DMS153 (cell line): ENCODE data around the gene UFM1.
"Not testable (repeated sequence)": the region's sequence is repeated elsewhere in the genome, so short reads cannot be mapped to it uniquely, and the experiment has no call there.

Source experiments
- DNase-seq: peaks from one replicate; lab custom pipeline; 2025; lab: John Stamatoyannopoulos, UW

The UFM1 gene

DNA sequence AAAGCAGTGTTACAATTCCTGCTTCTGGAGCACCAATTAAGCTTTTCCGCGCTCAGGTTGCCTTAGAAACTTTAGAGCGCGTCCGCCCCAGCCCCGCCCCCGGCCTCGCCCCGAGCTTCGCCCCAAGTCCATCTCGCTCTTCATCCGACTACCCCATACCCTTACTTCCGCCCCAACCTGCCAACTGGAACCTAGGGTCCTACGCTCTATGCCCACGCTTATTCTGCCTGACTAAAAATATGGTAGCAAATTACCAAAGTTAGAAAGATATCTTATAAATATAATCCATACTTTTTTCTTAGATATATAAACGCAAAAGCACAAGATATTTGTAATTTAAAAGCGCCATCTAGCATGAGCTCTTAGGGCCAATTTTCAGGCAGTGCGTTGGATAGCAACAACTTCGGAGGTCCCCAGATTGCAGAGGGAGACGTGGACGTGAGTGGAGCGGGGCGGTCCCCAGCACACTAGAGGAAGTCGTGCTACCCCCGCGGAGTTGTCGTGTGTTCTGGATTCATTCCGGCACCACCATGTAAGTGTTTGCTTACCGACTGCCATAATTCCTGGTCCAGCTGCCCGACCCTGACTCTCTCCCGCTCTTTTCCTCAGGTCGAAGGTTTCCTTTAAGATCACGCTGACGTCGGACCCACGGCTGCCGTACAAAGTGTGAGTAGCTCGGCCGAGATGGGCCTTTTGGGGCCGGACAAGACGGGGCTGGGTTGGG is at the start of gene UFM1:
Gene UFM1 (plus strand): TSS at position 462 of the 724 bp plus-strand sequence. CDS start 69 bp downstream, at position 531.
- peak; percentile 92 for DNase-seq

DNA sequence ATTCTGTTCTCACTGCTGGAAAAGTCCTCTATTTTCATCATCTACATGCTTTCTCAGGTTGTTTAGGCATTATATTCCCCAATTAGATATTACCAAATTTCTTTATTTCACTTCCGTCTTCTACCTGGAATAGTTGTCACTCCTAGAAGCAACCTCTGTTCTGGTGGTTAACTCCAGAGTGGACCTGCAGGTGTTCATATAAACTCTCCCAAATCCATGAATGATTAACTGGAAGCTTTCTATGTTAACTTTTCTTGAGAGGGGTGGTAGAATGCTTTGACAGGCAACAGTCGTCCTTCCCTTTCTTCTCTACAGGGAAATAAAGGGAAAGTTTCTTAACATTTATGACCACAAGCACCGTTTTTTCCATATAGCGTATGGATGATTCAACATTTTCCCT is 48.4 kb upstream of the UFM1 start:
- no peak for DNase-seq

DNA sequence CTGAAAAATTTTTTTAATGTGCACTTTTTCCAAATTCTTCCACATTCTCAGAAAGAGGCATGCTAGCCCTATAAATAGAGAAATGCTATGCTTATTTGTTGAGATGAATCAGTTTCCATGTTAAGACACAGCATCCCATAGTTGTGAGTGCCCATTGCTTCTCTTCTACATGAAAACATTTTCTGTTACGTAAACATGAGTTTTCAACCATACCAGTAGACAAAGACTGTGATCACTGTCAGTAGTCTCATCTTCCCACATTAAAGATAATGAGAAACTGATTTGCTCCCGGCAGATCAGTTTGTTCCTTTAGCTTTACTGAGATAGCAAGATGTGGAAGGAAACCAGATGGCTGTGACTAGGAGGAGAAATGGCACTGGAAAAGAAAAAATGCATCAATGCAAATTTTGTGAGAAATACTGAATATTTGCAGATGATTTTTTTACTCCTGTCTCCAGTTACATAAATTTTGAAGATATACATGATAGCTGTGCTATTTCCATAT is 45.8 kb upstream of the UFM1 start:
- DNase-seq, result no peak

DNA sequence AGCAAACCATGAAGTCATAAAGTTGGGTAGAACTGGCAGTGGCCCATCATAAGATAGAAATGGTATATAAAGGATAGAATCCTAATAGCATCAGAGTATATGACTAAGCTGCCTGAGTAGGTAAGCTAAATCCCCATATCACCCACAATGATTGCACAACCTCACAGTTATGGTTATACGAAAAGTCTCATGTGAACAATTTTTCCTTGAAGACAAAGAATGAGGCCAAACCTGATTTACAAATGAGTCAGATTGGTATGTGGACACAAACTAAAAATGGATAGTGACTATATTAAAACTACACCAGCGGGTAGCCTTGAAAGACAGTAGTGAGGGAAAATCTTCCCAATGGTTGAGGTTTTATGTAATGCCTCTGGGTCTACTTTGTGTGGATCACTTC is 40.9 kb upstream of the UFM1 start:
- no peak for DNase-seq

DNA sequence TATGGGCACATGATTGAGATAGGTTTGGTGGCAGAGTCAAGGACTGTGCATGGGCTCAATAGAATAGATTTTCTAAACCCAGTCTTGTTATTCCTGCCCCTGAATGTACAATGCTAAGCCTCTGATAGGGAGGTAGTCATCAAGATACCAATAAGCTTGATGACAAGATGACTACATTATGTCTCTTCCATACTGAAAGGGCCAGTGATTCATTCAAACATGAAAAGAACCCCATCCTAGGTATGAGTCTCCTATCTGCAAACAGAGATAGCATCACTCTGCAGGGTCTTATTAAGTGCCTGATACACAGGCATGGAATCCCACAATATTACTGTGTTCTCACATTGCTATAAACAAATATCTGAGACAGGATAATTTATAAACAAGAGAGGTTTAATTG is 40.3 kb upstream of the UFM1 start:
- no peak for DNase-seq

DNA sequence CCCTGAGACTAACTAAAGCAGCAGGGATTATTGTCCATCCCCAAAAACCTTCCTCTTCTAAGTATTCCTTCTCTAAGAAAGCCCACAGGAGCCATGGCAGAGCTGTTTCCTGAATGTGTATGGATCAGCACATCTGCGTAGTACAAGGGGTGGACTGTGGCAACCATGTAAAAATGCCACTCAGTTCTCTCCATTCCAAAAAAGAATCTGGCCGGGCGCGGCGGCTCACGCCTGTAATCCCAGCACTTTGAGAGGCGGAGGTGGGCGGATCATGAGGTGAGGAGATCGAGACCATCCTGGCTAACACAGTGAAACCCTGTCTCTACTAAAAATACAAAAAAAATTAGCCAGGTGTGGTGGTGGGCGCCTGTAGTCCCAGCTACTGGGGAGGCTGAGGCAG is 38.5 kb upstream of the UFM1 start:
- DNase-seq, result not testable (repeated sequence)

DNA sequence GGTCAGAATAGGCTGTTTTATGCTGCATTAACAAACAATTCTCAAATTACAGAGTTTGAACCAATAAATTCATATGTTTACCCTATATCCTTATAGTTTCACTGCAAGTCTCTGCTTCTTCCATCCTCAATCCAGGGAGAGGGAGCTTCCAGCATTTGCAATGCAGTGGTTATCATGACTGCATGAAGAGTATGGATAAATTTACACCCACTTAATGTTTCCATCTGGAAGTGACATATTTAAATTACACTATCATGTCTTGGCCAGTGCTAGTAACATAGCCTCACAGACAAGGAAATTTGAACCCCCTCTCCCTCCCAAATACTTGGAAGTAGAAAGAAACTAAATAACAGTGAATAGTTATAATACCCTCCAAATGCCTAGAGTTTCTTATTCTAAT is 33.5 kb upstream of the UFM1 start:
- no peak for DNase-seq

DNA sequence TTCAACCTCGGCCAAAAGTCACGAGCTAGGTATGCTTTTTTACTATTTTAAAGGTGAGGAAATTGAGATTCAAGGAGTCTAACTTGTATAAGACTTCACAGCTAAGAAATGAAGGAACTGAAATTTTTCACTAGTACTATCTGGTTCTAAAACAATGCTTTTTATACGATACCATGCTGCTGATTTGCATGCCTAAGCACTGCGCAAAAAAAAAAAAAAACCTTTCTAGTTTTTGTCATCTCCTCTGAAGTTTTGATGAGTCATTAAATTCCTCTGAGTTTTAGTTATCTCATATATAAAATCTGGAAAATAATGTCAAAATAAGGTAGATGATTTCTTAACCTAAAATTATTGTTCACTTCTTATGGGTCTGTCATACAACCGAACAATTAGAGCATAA is 28.0 kb upstream of the UFM1 start:
- DNase-seq, result no peak

DNA sequence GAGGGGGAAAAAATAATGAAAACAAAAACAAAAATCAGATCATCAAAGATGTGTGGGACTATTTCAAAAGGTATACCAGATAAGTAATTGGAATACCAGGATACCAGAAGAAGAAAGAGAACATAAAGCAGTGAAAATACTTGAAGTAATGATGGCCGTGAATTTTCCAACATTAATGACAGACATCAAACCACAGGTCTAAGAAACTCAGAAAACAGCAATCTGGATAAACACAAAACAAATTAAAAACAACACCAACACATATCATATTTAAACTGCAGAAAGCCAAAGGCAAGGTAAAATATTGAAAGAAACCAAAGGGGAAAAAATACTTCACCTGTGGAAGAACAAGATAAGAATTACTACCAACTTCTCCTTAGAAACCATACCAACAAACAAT is 24.2 kb upstream of the UFM1 start:
- DNase-seq, result no peak

DNA sequence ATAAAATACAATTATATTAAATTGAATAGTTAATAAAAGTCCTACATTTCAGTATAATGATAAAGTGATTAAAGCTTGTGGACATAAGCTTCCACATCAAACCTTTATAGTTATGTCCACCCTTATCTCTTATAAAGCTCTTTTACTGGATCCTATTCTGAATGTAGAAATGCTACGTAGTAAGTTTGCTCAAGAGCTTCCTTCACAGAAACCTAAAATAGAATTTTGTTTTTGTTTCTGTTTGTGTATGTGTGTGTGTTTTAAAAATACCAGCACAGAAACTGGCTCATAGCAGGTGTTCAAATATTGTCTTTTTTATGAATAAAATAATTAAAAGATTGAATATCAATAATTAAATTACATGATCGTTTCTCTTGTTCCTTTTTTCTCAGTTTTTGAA is 21.0 kb upstream of the UFM1 start:
- DNase-seq, result no peak

DNA sequence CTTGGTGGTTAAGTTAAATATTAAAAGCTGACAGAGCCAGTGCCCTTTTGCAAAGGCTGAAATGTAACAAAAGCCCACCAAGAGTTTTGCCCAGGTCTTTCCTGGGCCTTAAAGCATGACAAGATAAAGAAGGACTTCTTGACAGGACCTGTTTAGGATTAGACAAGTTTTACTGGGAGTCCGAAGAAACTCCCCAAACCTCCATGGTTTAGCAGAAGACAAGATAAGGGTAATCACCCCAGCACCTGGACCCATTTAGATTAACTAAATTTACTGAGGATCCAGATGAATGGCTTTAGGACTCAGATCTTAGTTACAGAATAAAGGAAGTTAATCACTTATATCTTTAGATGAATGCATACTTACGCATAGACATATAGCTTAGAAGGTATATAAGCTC is 14.8 kb upstream of the UFM1 start:
- DNase-seq, result no peak

DNA sequence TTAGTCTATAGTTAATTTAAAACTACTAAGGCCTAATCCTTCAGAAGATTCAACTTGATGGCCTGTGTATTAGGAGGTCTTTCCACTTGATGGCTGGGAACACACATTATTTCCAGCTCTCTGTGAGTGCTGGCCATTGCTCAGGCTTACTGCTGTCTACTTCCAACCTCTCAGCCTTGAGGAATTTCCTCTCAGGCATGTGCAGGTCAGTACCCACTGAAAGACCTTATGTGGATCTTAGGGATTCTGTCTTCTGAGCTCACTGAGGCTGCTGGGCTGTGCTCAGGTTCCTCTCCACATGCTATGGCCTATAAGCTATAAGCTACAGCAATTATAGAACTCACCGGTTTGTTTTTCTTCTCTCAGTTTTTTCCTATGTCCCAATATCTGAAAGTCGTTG is 11.6 kb upstream of the UFM1 start:
- no peak for DNase-seq

DNA sequence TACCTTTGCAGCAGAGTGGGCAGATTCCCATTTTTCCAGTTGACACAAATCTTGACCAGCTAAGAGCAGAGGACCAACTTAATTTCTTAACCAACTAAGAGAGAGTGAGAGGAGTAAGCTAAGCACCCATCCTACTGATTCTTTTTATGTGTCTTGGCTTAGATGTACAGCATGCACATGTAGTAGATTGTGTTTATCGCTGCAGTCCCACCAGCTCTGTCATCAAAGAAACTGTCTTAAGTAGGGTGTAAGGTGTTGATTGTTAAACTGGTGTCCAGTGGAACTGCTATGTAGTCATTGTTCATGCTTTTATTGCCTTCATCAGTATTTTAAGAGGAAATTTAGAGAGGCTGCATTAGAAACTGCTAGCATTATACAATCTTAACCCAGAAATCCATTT is 9.0 kb upstream of the UFM1 start:
- no peak for DNase-seq

DNA sequence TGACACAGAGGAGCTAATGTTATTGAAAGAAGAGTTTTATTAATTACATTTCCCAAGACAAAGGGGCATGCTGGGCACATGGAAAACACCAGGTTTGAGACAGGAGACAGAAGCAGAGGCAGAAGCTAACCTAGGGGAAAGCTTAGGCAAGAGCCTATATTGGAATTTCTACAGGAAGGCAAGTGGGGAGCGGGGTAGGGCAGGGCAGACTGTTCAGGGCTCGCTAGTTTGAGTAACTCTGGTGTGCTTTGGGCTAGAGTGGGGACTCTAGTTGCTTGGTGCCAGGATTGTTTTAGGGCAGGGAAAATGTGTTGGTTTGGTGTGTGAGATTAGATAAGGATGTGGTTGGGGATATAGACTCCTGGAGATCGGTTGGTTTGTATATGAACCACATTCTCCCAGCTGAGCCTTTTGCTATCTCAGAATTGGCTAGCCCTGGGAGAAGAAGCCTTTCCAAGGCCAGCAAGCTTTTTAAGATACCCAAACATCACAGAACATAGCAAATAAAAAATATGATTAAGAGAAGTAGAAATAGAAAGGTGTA is 8.4 kb upstream of the UFM1 start:
- DNase-seq, result no peak

DNA sequence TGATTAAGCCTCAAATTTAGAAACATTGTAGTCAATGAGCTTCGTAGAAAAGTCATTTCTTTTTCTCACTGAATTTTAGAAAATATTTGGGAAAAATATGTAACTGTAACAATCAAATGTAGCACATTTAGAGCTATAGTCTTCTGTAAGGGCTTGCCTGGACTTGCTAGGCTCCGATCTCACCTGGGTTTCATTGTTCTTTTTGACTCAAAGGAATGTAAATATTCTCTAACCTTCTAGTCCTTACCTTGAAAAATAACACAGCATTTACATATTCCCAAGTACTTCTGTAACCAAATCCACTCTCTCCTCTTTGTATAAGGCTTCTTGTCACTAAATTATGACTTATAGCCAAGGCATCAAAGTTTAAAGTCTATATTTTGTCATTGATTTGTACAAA is 2.9 kb upstream of the UFM1 start:
- no peak for DNase-seq

DNA sequence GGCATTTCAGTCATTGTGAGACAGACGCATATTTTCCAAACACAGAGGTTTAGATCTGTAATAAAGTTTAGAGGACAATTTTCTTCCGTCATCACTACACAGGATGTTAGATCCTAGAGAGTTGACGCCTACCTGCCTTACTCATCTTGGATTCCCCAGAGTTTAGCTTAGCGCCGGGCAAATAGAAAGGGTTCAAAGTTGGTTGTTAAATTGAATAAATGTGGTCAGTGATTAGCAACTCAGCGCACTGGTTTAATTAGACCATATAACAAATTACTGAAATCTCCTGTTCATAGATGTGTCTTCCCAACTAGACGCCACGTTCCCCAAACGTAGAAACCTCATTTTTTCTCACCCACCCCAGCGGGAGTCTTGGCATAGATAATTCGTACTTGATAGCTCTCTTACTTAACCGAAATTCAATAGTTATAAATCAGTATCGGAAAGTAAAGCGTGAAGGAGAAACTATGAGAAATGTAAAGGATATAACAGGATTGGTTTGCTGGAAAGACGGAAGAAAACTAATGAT is 726 bp upstream of the UFM1 start:
- peak; percentile 16 for DNase-seq

DNA sequence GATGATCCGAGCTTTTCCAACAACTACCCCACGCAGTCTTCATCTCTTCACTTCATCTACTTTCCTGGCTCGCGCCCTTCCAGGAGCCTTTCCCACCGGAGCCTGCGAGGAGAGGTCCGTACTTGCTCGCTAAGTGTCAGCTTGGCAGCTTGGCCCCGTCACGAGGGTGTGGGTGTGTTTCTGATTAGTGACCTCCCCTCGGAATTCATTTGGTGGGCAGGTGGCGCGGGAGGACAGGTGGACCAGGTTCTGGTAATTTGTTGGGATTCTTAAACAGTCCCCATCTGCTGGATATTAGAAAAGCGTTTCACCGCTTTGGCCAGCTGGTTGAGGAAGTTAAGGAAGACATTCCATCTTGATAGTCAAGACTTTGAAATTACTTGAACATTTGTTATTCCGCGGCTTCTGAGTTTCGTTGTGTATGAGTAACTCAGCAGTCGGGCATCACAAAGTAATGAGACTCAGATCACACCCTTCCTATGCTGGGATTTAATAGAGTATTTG is 515 bp downstream of the UFM1 start:
- no peak for DNase-seq

DNA sequence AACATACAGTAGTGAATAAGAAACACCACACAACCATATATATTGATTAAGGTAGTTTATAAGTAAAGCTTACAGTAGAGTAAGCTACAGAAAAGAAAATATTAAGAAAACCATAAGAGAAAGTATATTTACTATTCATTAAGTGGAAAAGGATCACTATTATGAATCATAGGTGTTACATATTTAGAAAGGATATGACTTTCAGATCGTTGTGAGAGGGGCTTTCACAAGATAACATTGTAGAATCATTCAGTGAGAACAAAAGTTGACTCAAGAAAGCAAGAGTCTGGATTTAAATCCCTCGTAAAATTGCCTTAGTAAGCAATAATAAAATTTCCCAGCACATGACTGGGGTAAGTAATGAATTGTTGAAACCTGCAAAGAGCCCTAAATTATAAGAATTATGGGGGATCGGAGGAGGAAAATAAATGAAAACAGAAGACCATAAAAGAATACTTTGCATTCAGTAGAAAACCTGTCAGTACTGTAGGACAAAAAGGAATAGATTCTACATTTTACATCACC is 6.0 kb downstream of the UFM1 start:
- no peak for DNase-seq

DNA sequence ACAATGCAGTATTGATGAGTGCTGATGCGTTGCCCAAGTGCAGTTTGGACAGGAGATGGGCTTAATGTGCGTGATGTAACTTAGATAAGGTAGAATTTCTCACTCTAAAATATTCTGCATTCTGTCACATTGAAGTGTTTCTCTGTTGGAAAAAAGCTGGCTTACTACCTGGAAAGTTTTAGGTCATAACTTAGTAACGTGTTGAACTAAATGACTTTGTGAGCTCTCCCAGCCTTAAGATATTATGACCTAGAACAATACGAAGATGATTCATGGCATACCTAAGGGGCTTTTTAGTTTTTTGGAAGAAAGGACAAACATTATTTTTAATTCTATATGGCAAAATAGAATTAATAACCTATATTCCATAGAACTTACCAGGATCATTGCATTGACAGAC is 9.0 kb downstream of the UFM1 start:
- DNase-seq, result no peak

DNA sequence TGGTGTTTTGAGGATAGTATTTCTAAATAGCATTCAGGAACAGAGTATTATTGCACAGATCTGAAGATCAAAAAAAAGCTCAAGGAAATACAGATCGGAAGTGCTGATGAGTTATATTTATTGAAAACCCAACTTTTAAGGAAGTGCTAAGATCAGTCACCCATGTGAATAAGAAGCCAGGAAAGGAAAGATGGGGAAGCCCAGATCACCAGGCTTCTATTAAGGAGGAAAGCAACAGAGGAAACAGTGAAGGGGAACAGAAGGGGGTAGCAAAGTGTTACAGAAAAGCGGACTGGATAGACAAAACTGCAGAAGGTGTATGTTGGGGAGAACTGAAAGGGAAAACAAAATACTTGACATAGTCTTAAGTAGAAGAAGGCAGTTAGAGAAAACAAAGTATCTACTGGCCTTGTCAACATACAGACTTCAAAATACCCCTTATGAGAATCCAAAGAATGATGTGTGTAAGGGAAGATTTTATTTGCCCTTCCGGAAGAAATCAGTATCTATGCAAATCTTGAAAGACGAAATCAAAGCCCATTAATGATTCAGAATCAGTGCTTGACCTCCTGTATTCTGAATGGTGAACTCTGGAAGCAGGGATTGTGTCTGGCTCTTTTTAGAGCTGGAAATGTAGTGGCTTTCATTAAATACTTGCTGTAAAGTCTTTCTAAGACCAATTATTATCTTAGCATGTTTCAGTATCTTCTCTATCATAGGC is 12.1 kb downstream of the UFM1 start:
- DNase-seq, result no peak

DNA sequence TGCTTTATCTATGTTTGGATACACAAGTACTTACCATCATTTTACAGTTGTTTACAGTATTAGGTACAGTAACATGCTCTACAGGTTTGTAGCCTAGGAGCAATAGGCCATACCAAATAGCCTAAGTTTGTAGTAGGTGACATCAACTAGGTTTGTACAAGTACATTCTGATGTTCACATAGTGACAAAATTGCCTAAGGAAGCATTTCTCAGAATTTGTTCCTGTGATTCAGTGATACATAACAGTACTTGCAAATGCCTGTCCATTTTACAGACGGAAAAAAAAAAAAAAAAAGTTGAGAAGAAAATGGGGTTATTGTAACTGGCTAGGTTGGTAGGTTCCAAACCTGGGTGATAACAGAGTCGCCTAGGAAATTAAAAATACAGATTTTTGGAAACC is 13.6 kb downstream of the UFM1 start:
- DNase-seq, result no peak

DNA sequence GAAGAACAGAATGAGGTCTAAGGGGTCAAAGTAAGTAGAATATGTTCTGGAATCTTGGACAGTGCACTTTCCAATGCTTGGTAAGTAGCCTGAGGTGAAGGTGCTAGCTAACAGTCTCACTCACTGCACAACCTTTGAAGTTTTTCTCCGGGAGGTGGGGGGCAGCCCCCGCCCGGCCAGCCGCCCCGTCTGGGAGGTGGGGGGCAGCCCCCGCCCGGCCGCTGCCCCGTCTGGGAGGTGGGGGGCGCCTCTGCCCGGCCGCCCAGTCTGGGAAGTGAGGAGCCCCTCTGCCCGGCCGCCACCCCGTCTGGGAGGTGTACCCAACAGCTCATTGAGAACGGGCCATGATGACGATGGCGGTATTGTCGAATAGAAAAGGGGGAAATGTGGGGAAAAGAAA is 14.1 kb downstream of the UFM1 start:
- not testable (repeated sequence) for DNase-seq

DNA sequence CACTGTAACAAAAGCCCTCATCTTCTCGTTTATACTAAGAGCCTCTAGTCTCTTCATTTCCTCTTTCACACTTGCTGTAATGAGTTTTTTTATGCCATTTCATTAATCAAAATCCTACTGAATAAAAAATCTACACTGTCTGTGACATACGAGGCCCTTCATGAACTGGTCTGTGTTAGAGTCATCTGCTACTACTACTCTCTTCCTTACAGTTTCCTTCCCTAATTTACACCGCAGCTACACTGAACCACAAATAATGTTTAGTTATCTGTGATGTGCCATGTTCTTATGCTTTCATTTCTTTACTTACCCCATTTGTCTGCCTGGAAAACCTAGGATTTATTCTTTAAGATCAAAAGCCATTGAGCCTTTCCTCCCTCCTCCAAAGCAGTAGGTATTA is 16.0 kb downstream of the UFM1 start:
- no peak for DNase-seq
